K562 (cell line): Measurements from ENCODE around the gene USP10.

Experiments
- DPF2 ChIP-seq: fragments of 450-650 bp; IDR thresholded peaks from 2 replicates; pipeline ENCODE4 v1.6.1; 2016
- FOXJ3 ChIP-seq: sonication (generic); formaldehyde crosslinking; IDR thresholded peaks from 2 replicates; pipeline ENCODE4 v1.4.0; 2020; ENCODE audit warnings: mild to moderate bottlenecking, missing genetic modification reagents
- KAT7 ChIP-seq: sonication (generic); formaldehyde crosslinking; IDR thresholded peaks from 2 replicates; pipeline ENCODE4 v1.8.0; 2022; ENCODE audit warnings: missing genetic modification reagents, mild to moderate bottlenecking, borderline replicate concordance
- KAT8 ChIP-seq: fragments of 450-650 bp; IDR thresholded peaks from 2 replicates; pipeline ENCODE4 v1.6.1; 2016; ENCODE audit warnings: low read depth, mild to moderate bottlenecking
- MCM7 ChIP-seq, 2 experiments: fragments of 450-650 bp; IDR thresholded peaks; 2 replicates each; pipeline ENCODE4 v1.6.1; 2016 to 2018
- NCOA2 ChIP-seq, 2 experiments: fragments of 450-650 bp; IDR thresholded peaks; 2 replicates each; pipeline ENCODE4 v1.6.1; 2018; ENCODE audit warnings: mild to moderate bottlenecking in 2 of 2, moderate library complexity in 1 of 2; ENCODE audit not compliant: partially characterized antibody in 2 of 2
- POLR2A ChIP-seq: fragments of 450-650 bp; conservative IDR thresholded peaks from 2 replicates; pipeline ENCODE4 v1.6.1; 2016
- TARDBP ChIP-seq: fragments of 450-650 bp; IDR thresholded peaks from 2 replicates; pipeline ENCODE4 v1.6.1; 2016
- ZBED1 ChIP-seq: IDR thresholded peaks from 2 replicates; pipeline ENCODE4 v1.6.1; 2014
- ZNF785 ChIP-seq: fragments of 250-450 bp; sonication (Bioruptor Pico); IDR thresholded peaks from 2 replicates; pipeline ENCODE4 v1.4.0; 2020; ENCODE audit warnings: mild to moderate bottlenecking
- TF ChIP-seq, protein P1 (sequence below): sonication (generic); formaldehyde crosslinking; IDR thresholded peaks from 2 replicates; pipeline ENCODE4 v1.8.1; 2023; ENCODE audit warnings: mild to moderate bottlenecking, missing genetic modification reagents, moderate library complexity
- TF ChIP-seq, protein P2 (sequence below), 3 experiments: IDR thresholded peaks in 2 of 3; conservative IDR thresholded peaks in 1 of 3; 2 replicates each; pipeline ENCODE4 v1.5.1; 2011 to 2012; ENCODE audit warnings: low read length in 3 of 3, mild to moderate bottlenecking in 3 of 3, control low read depth in 2 of 3, improper control_type of control experiment in 1 of 3, inconsistent platforms in 1 of 3, low read depth in 1 of 3, mixed read lengths in 1 of 3, moderate library complexity in 1 of 3; ENCODE audit not compliant: insufficient read depth in 2 of 3
- TF ChIP-seq, protein P3 (sequence below): fragments of 250-450 bp; sonication (Bioruptor Pico); IDR thresholded peaks from 2 replicates; pipeline ENCODE4 v1.8.0; 2021; ENCODE audit warnings: borderline replicate concordance, mild to moderate bottlenecking, moderate library complexity; ENCODE audit not compliant: poor library complexity, severe bottlenecking
- TF ChIP-seq, protein P4 (sequence below): fragments of 250-450 bp; sonication (Bioruptor Pico); IDR thresholded peaks from 2 replicates; pipeline ENCODE4 v1.5.0; 2020; ENCODE audit warnings: mild to moderate bottlenecking, borderline replicate concordance

DNA sequence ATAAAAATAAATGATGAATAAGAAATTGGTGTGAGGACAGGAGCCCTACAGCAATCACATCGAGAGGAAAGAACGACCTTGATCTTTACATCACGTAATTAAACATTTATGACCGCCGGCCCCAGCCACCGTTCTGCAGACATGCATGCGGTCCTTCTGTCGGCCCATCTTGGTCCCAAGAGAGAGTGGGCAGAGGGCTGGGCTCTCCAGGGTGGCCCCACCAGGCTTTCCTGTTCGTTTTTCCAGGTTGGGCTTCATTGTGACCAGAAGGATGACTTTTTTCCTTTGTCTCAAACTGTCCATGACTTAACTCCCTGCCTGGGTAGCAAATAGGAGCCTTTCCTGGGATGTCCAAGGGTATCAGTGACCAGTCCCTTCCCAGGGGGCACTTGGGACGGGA is 116.7 kb downstream of the USP10 start:
- TF ChIP-seq, protein P1, sequence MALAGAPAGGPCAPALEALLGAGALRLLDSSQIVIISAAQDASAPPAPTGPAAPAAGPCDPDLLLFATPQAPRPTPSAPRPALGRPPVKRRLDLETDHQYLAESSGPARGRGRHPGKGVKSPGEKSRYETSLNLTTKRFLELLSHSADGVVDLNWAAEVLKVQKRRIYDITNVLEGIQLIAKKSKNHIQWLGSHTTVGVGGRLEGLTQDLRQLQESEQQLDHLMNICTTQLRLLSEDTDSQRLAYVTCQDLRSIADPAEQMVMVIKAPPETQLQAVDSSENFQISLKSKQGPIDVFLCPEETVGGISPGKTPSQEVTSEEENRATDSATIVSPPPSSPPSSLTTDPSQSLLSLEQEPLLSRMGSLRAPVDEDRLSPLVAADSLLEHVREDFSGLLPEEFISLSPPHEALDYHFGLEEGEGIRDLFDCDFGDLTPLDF (CRISPR knock-in tag): no peak
- TF ChIP-seq POLR2A (no peak), NCOA2 (IDR thresholded peaks at IDR 0.05; ENCODE audit: partially characterized antibody in 2 of 2) (no peak), ZBED1 (no peak), FOXJ3 (CRISPR knock-in tag) (no peak), MCM7 (IDR thresholded peaks at IDR 0.05) (no peak), ZNF785 (CRISPR knock-in tag) (no peak), KAT8 (no peak), KAT7 (CRISPR knock-in tag) (no peak), DPF2 (no peak), TARDBP (no peak)
- TF ChIP-seq, protein P2, sequence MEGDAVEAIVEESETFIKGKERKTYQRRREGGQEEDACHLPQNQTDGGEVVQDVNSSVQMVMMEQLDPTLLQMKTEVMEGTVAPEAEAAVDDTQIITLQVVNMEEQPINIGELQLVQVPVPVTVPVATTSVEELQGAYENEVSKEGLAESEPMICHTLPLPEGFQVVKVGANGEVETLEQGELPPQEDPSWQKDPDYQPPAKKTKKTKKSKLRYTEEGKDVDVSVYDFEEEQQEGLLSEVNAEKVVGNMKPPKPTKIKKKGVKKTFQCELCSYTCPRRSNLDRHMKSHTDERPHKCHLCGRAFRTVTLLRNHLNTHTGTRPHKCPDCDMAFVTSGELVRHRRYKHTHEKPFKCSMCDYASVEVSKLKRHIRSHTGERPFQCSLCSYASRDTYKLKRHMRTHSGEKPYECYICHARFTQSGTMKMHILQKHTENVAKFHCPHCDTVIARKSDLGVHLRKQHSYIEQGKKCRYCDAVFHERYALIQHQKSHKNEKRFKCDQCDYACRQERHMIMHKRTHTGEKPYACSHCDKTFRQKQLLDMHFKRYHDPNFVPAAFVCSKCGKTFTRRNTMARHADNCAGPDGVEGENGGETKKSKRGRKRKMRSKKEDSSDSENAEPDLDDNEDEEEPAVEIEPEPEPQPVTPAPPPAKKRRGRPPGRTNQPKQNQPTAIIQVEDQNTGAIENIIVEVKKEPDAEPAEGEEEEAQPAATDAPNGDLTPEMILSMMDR (IDR thresholded peaks at IDR 0.05 in 2 of 3, conservative IDR thresholded peaks at IDR 0.05 in 1 of 3; ENCODE audit: insufficient read depth in 2 of 3, low read depth in 1 of 3, low read length in 3 of 3): no peak
- TF ChIP-seq, protein P3, sequence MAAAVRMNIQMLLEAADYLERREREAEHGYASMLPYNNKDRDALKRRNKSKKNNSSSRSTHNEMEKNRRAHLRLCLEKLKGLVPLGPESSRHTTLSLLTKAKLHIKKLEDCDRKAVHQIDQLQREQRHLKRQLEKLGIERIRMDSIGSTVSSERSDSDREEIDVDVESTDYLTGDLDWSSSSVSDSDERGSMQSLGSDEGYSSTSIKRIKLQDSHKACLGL (CRISPR knock-in tag): no peak
- TF ChIP-seq, protein P4, sequence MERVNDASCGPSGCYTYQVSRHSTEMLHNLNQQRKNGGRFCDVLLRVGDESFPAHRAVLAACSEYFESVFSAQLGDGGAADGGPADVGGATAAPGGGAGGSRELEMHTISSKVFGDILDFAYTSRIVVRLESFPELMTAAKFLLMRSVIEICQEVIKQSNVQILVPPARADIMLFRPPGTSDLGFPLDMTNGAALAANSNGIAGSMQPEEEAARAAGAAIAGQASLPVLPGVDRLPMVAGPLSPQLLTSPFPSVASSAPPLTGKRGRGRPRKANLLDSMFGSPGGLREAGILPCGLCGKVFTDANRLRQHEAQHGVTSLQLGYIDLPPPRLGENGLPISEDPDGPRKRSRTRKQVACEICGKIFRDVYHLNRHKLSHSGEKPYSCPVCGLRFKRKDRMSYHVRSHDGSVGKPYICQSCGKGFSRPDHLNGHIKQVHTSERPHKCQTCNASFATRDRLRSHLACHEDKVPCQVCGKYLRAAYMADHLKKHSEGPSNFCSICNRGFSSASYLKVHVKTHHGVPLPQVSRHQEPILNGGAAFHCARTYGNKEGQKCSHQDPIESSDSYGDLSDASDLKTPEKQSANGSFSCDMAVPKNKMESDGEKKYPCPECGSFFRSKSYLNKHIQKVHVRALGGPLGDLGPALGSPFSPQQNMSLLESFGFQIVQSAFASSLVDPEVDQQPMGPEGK (CRISPR knock-in tag): no peak
